H1 (cell line): ENCODE data around the gene ZNF423.

Experiments used
- EZH2 ChIP-seq: fragments of 200-600 bp; sonication (generic); IDR thresholded peaks from 2 replicates; pipeline ENCODE4 v1.7.1; 2012; ENCODE audit warnings: low read depth, mild to moderate bottlenecking, moderate library complexity, low read length, inconsistent platforms; ENCODE audit not compliant: severe bottlenecking
- HDAC6 ChIP-seq: IDR thresholded peaks from one replicate; pipeline ENCODE4 v1.7.1; 2012; ENCODE audit warnings: low read depth, mild to moderate bottlenecking, inconsistent platforms, low read length, moderate library complexity
- JUND ChIP-seq: IDR thresholded peaks from 2 replicates; pipeline ENCODE4 v1.6.1; 2011; ENCODE audit warnings: mild to moderate bottlenecking, improper control_type of control experiment, low read length
- POLR2A ChIP-seq, 2 experiments: IDR thresholded peaks; 1 replicate in 1 of 2; 2 replicates in 1 of 2; pipeline ENCODE4 v1.6.1; 2011; ENCODE audit warnings: low read depth in 2 of 2, low read length in 2 of 2, mild to moderate bottlenecking in 2 of 2; ENCODE audit errors: control extremely low read depth in 1 of 2
- POLR2AphosphoS5 ChIP-seq: IDR thresholded peaks from 2 replicates; pipeline ENCODE4 v1.6.1; 2011; ENCODE audit warnings: low read depth, low read length
- SP4 ChIP-seq: IDR thresholded peaks from 2 replicates; pipeline ENCODE4 v1.6.1; 2012; ENCODE audit warnings: low read length, inconsistent platforms
- TAF1 ChIP-seq: IDR thresholded peaks from 2 replicates; pipeline ENCODE4 v1.6.1; 2011; ENCODE audit warnings: mild to moderate bottlenecking, low read depth, low read length
- TF ChIP-seq, protein P1 (sequence below), 3 experiments: IDR thresholded peaks; 1 replicate in 2 of 3; 2 replicates in 1 of 3; pipeline versions ENCODE4 v1.5.1 to v1.6.1; 2011; ENCODE audit warnings: low read length in 3 of 3, mild to moderate bottlenecking in 3 of 3, inconsistent platforms in 2 of 3, low read depth in 1 of 3, moderate library complexity in 1 of 3; ENCODE audit not compliant: insufficient read depth in 1 of 3; ENCODE audit errors: control extremely low read depth in 1 of 3
- TF ChIP-seq, protein P2 (sequence below): IDR thresholded peaks from 2 replicates; pipeline ENCODE4 v1.6.1; 2011; ENCODE audit warnings: low read length, improper control_type of control experiment

DNA sequence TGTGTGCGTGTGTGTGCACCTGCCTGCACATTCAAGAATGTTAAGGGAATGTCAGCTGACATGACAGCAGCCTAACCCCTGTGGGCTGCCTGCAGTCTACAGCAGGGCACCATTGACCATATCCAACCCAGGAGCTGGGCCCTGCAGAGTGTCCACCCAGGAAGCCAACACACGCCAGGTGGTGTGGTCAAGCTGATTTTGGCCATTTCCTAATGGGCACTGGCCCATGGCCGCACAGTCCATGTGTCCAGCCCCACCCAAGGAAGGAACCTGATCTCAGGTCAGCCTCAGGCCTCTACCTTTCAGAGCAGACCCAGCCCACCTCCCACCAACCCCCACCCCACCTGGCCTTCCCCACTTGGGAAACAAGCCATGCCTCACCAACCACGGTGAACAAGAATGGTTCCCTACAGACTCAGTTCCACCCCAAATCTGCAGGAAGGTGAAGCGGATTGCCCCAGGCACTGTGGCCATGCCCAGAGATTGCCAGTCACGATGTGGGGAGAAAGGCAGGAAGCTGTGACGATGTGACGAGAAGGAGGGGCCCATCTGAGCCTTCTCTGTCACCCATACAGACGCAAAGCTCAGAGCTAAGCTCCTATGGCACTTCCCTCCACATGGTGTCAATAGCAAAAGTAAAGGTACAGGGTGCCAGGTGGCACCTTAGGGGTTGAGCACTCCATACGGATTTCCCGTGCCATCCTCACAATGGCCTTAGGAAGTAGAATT, 77.5 kb downstream of the ZNF423 start:
- TF ChIP-seq TAF1 (no peak), HDAC6 (no peak), POLR2AphosphoS5 (no peak), JUND (no peak), POLR2A (IDR thresholded peaks at IDR 0.05; ENCODE audit: control extremely low read depth in 1 of 2, low read depth in 2 of 2, low read length in 2 of 2) (no peak), EZH2 (no peak), SP4 (no peak)
- TF ChIP-seq, protein P1, sequence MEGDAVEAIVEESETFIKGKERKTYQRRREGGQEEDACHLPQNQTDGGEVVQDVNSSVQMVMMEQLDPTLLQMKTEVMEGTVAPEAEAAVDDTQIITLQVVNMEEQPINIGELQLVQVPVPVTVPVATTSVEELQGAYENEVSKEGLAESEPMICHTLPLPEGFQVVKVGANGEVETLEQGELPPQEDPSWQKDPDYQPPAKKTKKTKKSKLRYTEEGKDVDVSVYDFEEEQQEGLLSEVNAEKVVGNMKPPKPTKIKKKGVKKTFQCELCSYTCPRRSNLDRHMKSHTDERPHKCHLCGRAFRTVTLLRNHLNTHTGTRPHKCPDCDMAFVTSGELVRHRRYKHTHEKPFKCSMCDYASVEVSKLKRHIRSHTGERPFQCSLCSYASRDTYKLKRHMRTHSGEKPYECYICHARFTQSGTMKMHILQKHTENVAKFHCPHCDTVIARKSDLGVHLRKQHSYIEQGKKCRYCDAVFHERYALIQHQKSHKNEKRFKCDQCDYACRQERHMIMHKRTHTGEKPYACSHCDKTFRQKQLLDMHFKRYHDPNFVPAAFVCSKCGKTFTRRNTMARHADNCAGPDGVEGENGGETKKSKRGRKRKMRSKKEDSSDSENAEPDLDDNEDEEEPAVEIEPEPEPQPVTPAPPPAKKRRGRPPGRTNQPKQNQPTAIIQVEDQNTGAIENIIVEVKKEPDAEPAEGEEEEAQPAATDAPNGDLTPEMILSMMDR (IDR thresholded peaks at IDR 0.05; ENCODE audit: control extremely low read depth in 1 of 3, insufficient read depth in 1 of 3, low read depth in 1 of 3, low read length in 3 of 3): no peak
- TF ChIP-seq, protein P2, sequence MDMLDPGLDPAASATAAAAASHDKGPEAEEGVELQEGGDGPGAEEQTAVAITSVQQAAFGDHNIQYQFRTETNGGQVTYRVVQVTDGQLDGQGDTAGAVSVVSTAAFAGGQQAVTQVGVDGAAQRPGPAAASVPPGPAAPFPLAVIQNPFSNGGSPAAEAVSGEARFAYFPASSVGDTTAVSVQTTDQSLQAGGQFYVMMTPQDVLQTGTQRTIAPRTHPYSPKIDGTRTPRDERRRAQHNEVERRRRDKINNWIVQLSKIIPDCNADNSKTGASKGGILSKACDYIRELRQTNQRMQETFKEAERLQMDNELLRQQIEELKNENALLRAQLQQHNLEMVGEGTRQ: no peak
